HepG2 (cell line): ENCODE data around the gene ZNF91. TPM values are rescaled to one million over a fixed set of nuclear protein-coding genes. Genes with fewer than 3 reads are reported as not detected.

Experiments used
- CCAR2 ChIP-seq: fragments of 200-400 bp; formaldehyde crosslinking; optimal IDR thresholded peaks from 2 replicates; pipeline ENCODE3; 2018; ENCODE audit warnings: low read depth, mild to moderate bottlenecking, low read length, moderate library complexity
- ELF1 ChIP-seq: sonication (generic); formaldehyde crosslinking; IDR thresholded peaks from 2 replicates; pipeline ENCODE4 v1.4.0; 2020; ENCODE audit warnings: missing genetic modification reagents
- EZH2 ChIP-seq: conservative IDR thresholded peaks from 2 replicates; pipeline ENCODE4 v1.6.1; 2012; ENCODE audit warnings: mild to moderate bottlenecking, low read depth, low read length, moderate library complexity
- HES4 ChIP-seq: sonication (generic); formaldehyde crosslinking; IDR thresholded peaks from 2 replicates; pipeline ENCODE4 v1.9.0; 2021; ENCODE audit warnings: mild to moderate bottlenecking, missing genetic modification reagents, borderline replicate concordance
- HNRNPLL ChIP-seq: fragments of 200-400 bp; formaldehyde crosslinking; IDR thresholded peaks from 2 replicates; pipeline ENCODE4 v1.6.1; 2017; ENCODE audit warnings: mild to moderate bottlenecking, low read depth, low read length; ENCODE audit not compliant: poor library complexity, severe bottlenecking
- KDM2A ChIP-seq: sonication (generic); formaldehyde crosslinking; IDR thresholded peaks from 2 replicates; pipeline ENCODE4 v1.4.0; 2020; ENCODE audit warnings: low read depth, missing genetic modification reagents, borderline replicate concordance
- NFYB ChIP-seq: sonication (generic); formaldehyde crosslinking; IDR thresholded peaks from 2 replicates; pipeline ENCODE4 v1.4.0; 2020; ENCODE audit warnings: missing genetic modification reagents
- NR2F6 ChIP-seq, 2 experiments: IDR thresholded peaks; 2 replicates each; pipeline ENCODE4 v1.6.1; 2016; ENCODE audit warnings: antibody characterized with exemption in 1 of 2, mild to moderate bottlenecking in 1 of 2
- PRDM4 ChIP-seq: sonication (generic); formaldehyde crosslinking; IDR thresholded peaks from 2 replicates; pipeline ENCODE4 v1.9.0; 2021; ENCODE audit warnings: missing genetic modification reagents, borderline replicate concordance
- RFXAP ChIP-seq: sonication (generic); formaldehyde crosslinking; IDR thresholded peaks from 2 replicates; pipeline ENCODE4 v1.4.0; 2020; ENCODE audit warnings: missing genetic modification reagents, borderline replicate concordance
- RXRA ChIP-seq: sonication (generic); formaldehyde crosslinking; IDR thresholded peaks from 2 replicates; pipeline ENCODE4 v1.5.1; 2020; ENCODE audit warnings: missing genetic modification reagents
- SMAD9 ChIP-seq: sonication (generic); formaldehyde crosslinking; IDR thresholded peaks from 2 replicates; pipeline ENCODE4 v1.5.1; 2020; ENCODE audit warnings: mild to moderate bottlenecking, missing genetic modification reagents
- SNRNP70 ChIP-seq: fragments of 200-400 bp; formaldehyde crosslinking; IDR thresholded peaks from 2 replicates; pipeline ENCODE4 v1.6.1; 2017; ENCODE audit warnings: mild to moderate bottlenecking, low read depth, low read length, moderate library complexity
- SUZ12 ChIP-seq: fragments of 150-350 bp; IDR thresholded peaks from 2 replicates; pipeline ENCODE4 v1.6.1; 2014; ENCODE audit warnings: low read depth, low read length
- TCF7L2 ChIP-seq: IDR thresholded peaks from 2 replicates; pipeline ENCODE4 v1.6.1; 2011; ENCODE audit warnings: mild to moderate bottlenecking, low read depth, low read length, moderate library complexity
- U2AF2 ChIP-seq: fragments of 200-400 bp; formaldehyde crosslinking; IDR thresholded peaks from 2 replicates; pipeline ENCODE4 v1.6.1; 2017; ENCODE audit warnings: low read depth, mild to moderate bottlenecking, low read length
- ZBED4 ChIP-seq: sonication (generic); formaldehyde crosslinking; IDR thresholded peaks from 2 replicates; pipeline ENCODE4 v1.4.0; 2020; ENCODE audit warnings: missing genetic modification reagents, borderline replicate concordance
- ZEB1 ChIP-seq: IDR thresholded peaks from 2 replicates; pipeline ENCODE4 v1.6.1; 2012; ENCODE audit warnings: mild to moderate bottlenecking, low read depth, inconsistent platforms; ENCODE audit not compliant: insufficient replicate concordance
- ZNF446 ChIP-seq: sonication (generic); formaldehyde crosslinking; IDR thresholded peaks from 2 replicates; pipeline ENCODE4 v1.5.0; 2020; ENCODE audit warnings: mild to moderate bottlenecking, missing genetic modification reagents
- ZNF543 ChIP-seq: sonication (generic); formaldehyde crosslinking; IDR thresholded peaks from 2 replicates; pipeline ENCODE4 v1.4.0; 2020; ENCODE audit warnings: mild to moderate bottlenecking, missing genetic modification reagents
- ZNF570 ChIP-seq: sonication (generic); formaldehyde crosslinking; IDR thresholded peaks from 2 replicates; pipeline ENCODE4 v1.4.0; 2020; ENCODE audit warnings: mild to moderate bottlenecking, missing genetic modification reagents, borderline replicate concordance
- ZNF768 ChIP-seq: sonication (generic); formaldehyde crosslinking; IDR thresholded peaks from 2 replicates; pipeline ENCODE4 v1.4.0; 2020; ENCODE audit warnings: missing genetic modification reagents
- ZNF777 ChIP-seq: sonication (generic); formaldehyde crosslinking; IDR thresholded peaks from 2 replicates; pipeline ENCODE4 v1.4.0; 2020; ENCODE audit warnings: missing genetic modification reagents
- ZNF841 ChIP-seq: sonication (generic); formaldehyde crosslinking; IDR thresholded peaks from 2 replicates; pipeline ENCODE4 v1.8.1; 2023; ENCODE audit warnings: missing genetic modification reagents, borderline replicate concordance
- ZSCAN29 ChIP-seq: sonication (generic); formaldehyde crosslinking; conservative IDR thresholded peaks from 2 replicates; pipeline ENCODE4 v1.4.0; 2020; ENCODE audit warnings: mild to moderate bottlenecking, missing genetic modification reagents
- ZSCAN31 ChIP-seq: sonication (generic); formaldehyde crosslinking; IDR thresholded peaks from 2 replicates; pipeline ENCODE4 v1.5.0; 2020; ENCODE audit warnings: low read depth, mild to moderate bottlenecking, missing genetic modification reagents
- polyA plus RNA-seq, 8 experiments: library from polyadenylated mRNA; depleted of rRNA in 3 of 8; stranded (reverse) in 7 of 8; unstranded in 1 of 8; fragments of >200 nt; fragmentation: Illumina TruSeq in 4 of 8; extraction: Trizol in 4 of 8; gene quantifications; 2 replicates each; pipeline versions ENCODE4 v1.2.1 to v1.2.3, GENCODE V29; 2011 to 2016; ENCODE audit warnings: low read depth in 4 of 8, missing spikeins in 1 of 8, mixed read lengths in 1 of 8; ENCODE audit not compliant: insufficient read depth in 1 of 8
- total RNA-seq, 5 experiments: library from RNA; depleted of rRNA; stranded (reverse); fragments of >200 nt; fragmentation: Illumina TruSeq; extraction: Trizol; gene quantifications; 2 replicates each; pipeline ENCODE4 v1.2.3, GENCODE V29; 2016; ENCODE audit warnings: low read depth in 1 of 5

Gene ZNF91
- total and polyA plus RNA-seq, 2 of the 13 experiments (the other 11 are each of a cell fraction or from before 2014, with no cell fraction given), result 19.4 to 21.5 TPM

GRCh38 chr19:23395041-23395721 is at the start of gene ZNF91 (continued):
- TF ChIP-seq PRDM4 (CRISPR knock-in tag) (no peak), ZNF543 (CRISPR knock-in tag) (peak; percentile 75), KDM2A (CRISPR knock-in tag) (peak; percentile 80), ELF1 (CRISPR knock-in tag) (peak; percentile 92), U2AF2 (no peak), ZBED4 (CRISPR knock-in tag) (no peak), HNRNPLL (peak; percentile 16), NFYB (peak; percentile 96), ZSCAN29 (no peak), ZEB1 (no peak), ZNF570 (CRISPR knock-in tag) (no peak), ZNF841 (CRISPR knock-in tag) (no peak), ZNF446 (peak; percentile 43; the same call in 1 of the 2 replicates), RXRA (CRISPR knock-in tag) (0 out of 2 replicates have a peak, but pooled peaks have one; percentile 43), EZH2 (no peak), SNRNP70 (no peak), ZSCAN31 (peak; percentile 64), SUZ12 (no peak), HES4 (CRISPR knock-in tag) (peak; percentile 85; the same call in 1 of the 2 replicates), TCF7L2 (no peak), CCAR2 (no peak), SMAD9 (CRISPR knock-in tag) (no peak), NR2F6 (IDR thresholded peaks at IDR 0.05) (no peak), NR2F6 (CRISPR knock-in tag; IDR thresholded peaks at IDR 0.05) (no peak), ZNF777 (CRISPR knock-in tag) (peak; percentile 46; the same call in 1 of the 2 replicates), RFXAP (CRISPR knock-in tag) (no peak; the same call in 1 of the 2 replicates), ZNF768 (CRISPR knock-in tag) (peak; percentile 72; the same call in 1 of the 2 replicates)
